H1 (cell line): ENCODE results near the gene ZNF609. TPM values are rescaled to one million over a fixed set of nuclear protein-coding genes. Genes with fewer than 3 reads are reported as not detected.

Experiments used
- CTCF ChIA-PET: fragments of 300-600 bp; sonication (Branson Sonifier 250); formaldehyde crosslinking; loops from one replicate; lab custom pipeline; 2021; ENCODE audit not compliant: partially characterized antibody; lab: Charles Lee
- POLR2A ChIA-PET: fragments of 300-600 bp; sonication (Branson Sonifier 250); formaldehyde crosslinking; loops from one replicate; lab custom pipeline; 2021; ENCODE audit warnings: inconsistent platforms; ENCODE audit not compliant: partially characterized antibody; lab: Charles Lee
- DNase-seq, 2 experiments: peaks; one replicate each; pipeline versions ENCODE4 v3.0.0 to v3.0.0-alpha.2; 2010 to 2022; ENCODE audit warnings: low spot score in 2 of 2, low read depth in 1 of 2, mixed read lengths in 1 of 2
- FAIRE-seq: peaks from 2 replicates; lab custom pipeline; 2011; peaks lifted over from hg19 to GRCh38; lab: Jason Lieb, UNC
- H2AFZ ChIP-seq: 2 replicates; pipeline ENCODE4 v1.8.1; 2012; ENCODE audit warnings: low read length, inconsistent platforms
- H2AK5ac ChIP-seq: 2 replicates; pipeline ENCODE4 v1.6.1; 2013; ENCODE audit warnings: low read depth, low read length
- H2BK120ac ChIP-seq: replicated peaks from 2 replicates; pipeline ENCODE3; 2013; ENCODE audit warnings: low read depth, low read length, inconsistent platforms
- H2BK12ac ChIP-seq: 2 replicates; pipeline ENCODE4 v1.6.1; 2013; ENCODE audit warnings: low read depth, low read length
- H2BK15ac ChIP-seq: 2 replicates; pipeline ENCODE4 v1.6.1; 2013; ENCODE audit warnings: low read length
- H2BK20ac ChIP-seq: 2 replicates; pipeline ENCODE4 v1.6.1; 2013; ENCODE audit warnings: low read length
- H2BK5ac ChIP-seq: 2 replicates; pipeline ENCODE4 v1.6.1; 2013; ENCODE audit warnings: low read depth, low read length
- H3K14ac ChIP-seq: 2 replicates; pipeline ENCODE4 v1.6.1; 2013; ENCODE audit warnings: inconsistent platforms; ENCODE audit not compliant: insufficient read length
- H3K18ac ChIP-seq: 2 replicates; pipeline ENCODE4 v1.6.1; 2013; ENCODE audit warnings: low read length; ENCODE audit errors: extremely low read depth
- H3K23ac ChIP-seq: 2 replicates; pipeline ENCODE4 v1.6.1; 2013; ENCODE audit warnings: inconsistent platforms; ENCODE audit not compliant: insufficient read length
- H3K23me2 ChIP-seq: 2 replicates; pipeline ENCODE4 v1.6.1; 2013; ENCODE audit warnings: low read depth, low read length
- H3K27ac ChIP-seq: 2 replicates; pipeline ENCODE4 v1.6.1; 2011; ENCODE audit warnings: low read depth, low read length, inconsistent platforms
- H3K27me3 ChIP-seq, 4 experiments: replicated peaks in 1 of 4; 1 replicate in 1 of 4; 2 replicates in 3 of 4; pipeline versions ENCODE4 v1.6.1 to v1.8.1; 2011 to 2013; ENCODE audit warnings: low read length in 3 of 4, mild to moderate bottlenecking in 3 of 4, inconsistent platforms in 2 of 4, mixed read lengths in 2 of 4, moderate library complexity in 1 of 4; ENCODE audit not compliant: control insufficient read depth in 3 of 4, insufficient read depth in 3 of 4; ENCODE audit errors: extremely low read depth in 1 of 4
- H3K36me3 ChIP-seq, 4 experiments: 2 replicates each; pipeline versions ENCODE4 v1.6.1 to v1.8.1; 2011 to 2013; ENCODE audit warnings: mild to moderate bottlenecking in 4 of 4, low read length in 3 of 4, moderate library complexity in 2 of 4, control low read depth in 1 of 4, inconsistent platforms in 1 of 4; ENCODE audit not compliant: insufficient read depth in 4 of 4, control insufficient read depth in 2 of 4
- H3K4ac ChIP-seq: replicated peaks from 2 replicates; pipeline ENCODE3; 2013; ENCODE audit warnings: low read length, low read depth, mixed read lengths, inconsistent platforms; ENCODE audit not compliant: insufficient read length
- H3K4me1 ChIP-seq, 4 experiments: replicated peaks in 1 of 4; 1 replicate in 1 of 4; 2 replicates in 3 of 4; pipeline versions ENCODE4 v1.6.1 to v1.8.1; 2011 to 2013; ENCODE audit warnings: low read length in 3 of 4, inconsistent platforms in 2 of 4, mixed read lengths in 1 of 4; ENCODE audit not compliant: insufficient read depth in 4 of 4, control insufficient read depth in 3 of 4
- H3K4me2 ChIP-seq, 2 experiments: 2 replicates each; pipeline versions ENCODE4 v1.6.1 to v1.8.1; 2011 to 2013; ENCODE audit warnings: low read depth in 2 of 2, low read length in 2 of 2, control low read depth in 1 of 2, inconsistent platforms in 1 of 2, mild to moderate bottlenecking in 1 of 2; ENCODE audit not compliant: insufficient read depth in 1 of 2
- H3K4me3 ChIP-seq, 4 experiments: fragments of 200-600, 300-600 bp in 1 of 4; sonication (generic), shearing (Covaris generic), sonication (Bioruptor Twin) in 1 of 4; 2 replicates each; pipeline versions ENCODE4 v1.5.1 to v1.8.1; 2011 to 2016; ENCODE audit warnings: low read length in 4 of 4, low read depth in 3 of 4, control low read depth in 2 of 4, inconsistent platforms in 2 of 4, mild to moderate bottlenecking in 2 of 4, mixed read lengths in 1 of 4, moderate library complexity in 1 of 4; ENCODE audit not compliant: insufficient read depth in 2 of 4; ENCODE audit errors: extremely low read depth in 1 of 4
- H3K56ac ChIP-seq: replicated peaks from 2 replicates; pipeline ENCODE3; 2013; ENCODE audit warnings: low read depth, mild to moderate bottlenecking, mixed read lengths, low read length, inconsistent platforms; ENCODE audit not compliant: insufficient read length
- H3K79me1 ChIP-seq: 2 replicates; pipeline ENCODE4 v1.6.1; 2013; ENCODE audit warnings: low read depth, low read length, control low read depth
- H3K79me2 ChIP-seq, 2 experiments: 2 replicates each; pipeline versions ENCODE4 v1.6.1 to v1.8.1; 2012 to 2013; ENCODE audit warnings: low read length in 2 of 2, mild to moderate bottlenecking in 2 of 2, inconsistent platforms in 1 of 2; ENCODE audit not compliant: insufficient read depth in 2 of 2, control insufficient read depth in 1 of 2
- H3K9ac ChIP-seq, 4 experiments: replicated peaks in 1 of 4; 1 replicate in 1 of 4; 2 replicates in 3 of 4; pipeline versions ENCODE4 v1.6.1 to v1.8.1; 2011 to 2013; ENCODE audit warnings: low read depth in 3 of 4, low read length in 3 of 4, control low read depth in 2 of 4, mild to moderate bottlenecking in 2 of 4, moderate library complexity in 2 of 4, inconsistent platforms in 1 of 4; ENCODE audit errors: extremely low read depth in 1 of 4
- H3K9me3 ChIP-seq, 2 experiments: 2 replicates each; pipeline versions ENCODE4 v1.6.1 to v1.8.1; 2012 to 2013; ENCODE audit warnings: mild to moderate bottlenecking in 2 of 2, moderate library complexity in 2 of 2, control low read depth in 1 of 2, inconsistent platforms in 1 of 2, low read depth in 1 of 2, low read length in 1 of 2, mixed read lengths in 1 of 2; ENCODE audit not compliant: insufficient read depth in 2 of 2
- H4K20me1 ChIP-seq, 2 experiments: replicated peaks in 1 of 2; 2 replicates each; pipeline versions ENCODE3 to v1.8.1; 2011 to 2013; ENCODE audit warnings: inconsistent platforms in 2 of 2, low read length in 2 of 2, mild to moderate bottlenecking in 1 of 2; ENCODE audit not compliant: insufficient read depth in 2 of 2, control insufficient read depth in 1 of 2
- H4K5ac ChIP-seq: 2 replicates; pipeline ENCODE4 v1.6.1; 2013; ENCODE audit warnings: low read length, low read depth, mixed read lengths, inconsistent platforms; ENCODE audit not compliant: insufficient read length
- H4K8ac ChIP-seq: 2 replicates; pipeline ENCODE4 v1.8.0; 2013; ENCODE audit warnings: mild to moderate bottlenecking, moderate library complexity, low read length, inconsistent platforms; ENCODE audit not compliant: insufficient read depth; ENCODE audit errors: extremely low read depth
- H4K91ac ChIP-seq: replicated peaks from 2 replicates; pipeline ENCODE3; 2013; ENCODE audit warnings: low read length, mixed read lengths, inconsistent platforms; ENCODE audit not compliant: insufficient read length
- CHD1 ChIP-seq: IDR thresholded peaks from 2 replicates; pipeline ENCODE4 v1.6.1; 2012; ENCODE audit warnings: low read depth, low read length, improper control_type of control experiment
- EGR1 ChIP-seq: IDR thresholded peaks from 2 replicates; pipeline ENCODE4 v1.6.1; 2011; ENCODE audit warnings: low read depth, low read length, borderline replicate concordance
- HDAC2 ChIP-seq, 2 experiments: fragments of 300-600 bp in 1 of 2; sonication (generic) in 1 of 2; IDR thresholded peaks; 2 replicates each; pipeline ENCODE4 v1.6.1; 2011 to 2012; ENCODE audit warnings: low read depth in 2 of 2, low read length in 2 of 2, mild to moderate bottlenecking in 2 of 2, moderate library complexity in 2 of 2, borderline replicate concordance in 1 of 2, inconsistent platforms in 1 of 2
- JUN ChIP-seq: IDR thresholded peaks from 2 replicates; pipeline ENCODE4 v1.6.1; 2011; ENCODE audit warnings: low read depth, mild to moderate bottlenecking, improper control_type of control experiment, low read length
- TBP ChIP-seq: IDR thresholded peaks from 2 replicates; pipeline ENCODE4 v1.6.1; 2011; ENCODE audit warnings: low read depth, low read length, improper control_type of control experiment
- TEAD4 ChIP-seq: IDR thresholded peaks from 2 replicates; pipeline ENCODE4 v1.6.1; 2012; ENCODE audit warnings: low read depth, low read length, inconsistent platforms, mixed read lengths
- WGBS, 2 experiments: shearing (Covaris generic) in 1 of 2; methylation state at CpG; one replicate each; pipeline versions ENCODE4 v1.1.6 to v1.1.7; 2013 to 2015; ENCODE audit warnings: low lambda C conversion rate in 2 of 2, mixed read lengths in 2 of 2, inconsistent platforms in 1 of 2, low coverage in 1 of 2, missing lambda C conversion rate in 1 of 2; ENCODE audit not compliant: insufficient replicate concordance in 2 of 2, insufficient coverage in 1 of 2, insufficient read length in 1 of 2; ENCODE audit errors: extremely low coverage in 1 of 2, missing lambda C conversion rate in 1 of 2; 5-methylcytosine and 5-hydroxymethylcytosine counted together
- polyA plus RNA-seq, 7 experiments: library from polyadenylated mRNA; depleted of rRNA in 3 of 7; stranded (reverse) in 5 of 7; unstranded in 2 of 7; fragments of >200 nt in 5 of 7; fragments of 200-250 nt in 2 of 7; gene quantifications; 1 replicate in 5 of 7; 2 replicates in 1 of 7; 4 replicates in 1 of 7; pipeline versions ENCODE4 v1.2.1 to v1.2.3, GENCODE V29; 2011 to 2013; ENCODE audit warnings: missing spikeins in 2 of 7, mixed read lengths in 2 of 7
- total RNA-seq: library from RNA; stranded (reverse); fragmentation: NEBNext Ultra II Directional; extraction: Animal tissue kit (Norgen Biotek cat#: 25700); gene quantifications from 2 replicates; pipeline ENCODE4 v1.2.1, GENCODE V29; 2021
- TF ChIP-seq, protein P1 (sequence below), 3 experiments: IDR thresholded peaks; 1 replicate in 2 of 3; 2 replicates in 1 of 3; pipeline versions ENCODE4 v1.5.1 to v1.6.1; 2011; ENCODE audit warnings: low read length in 3 of 3, mild to moderate bottlenecking in 3 of 3, inconsistent platforms in 2 of 3, low read depth in 1 of 3, moderate library complexity in 1 of 3; ENCODE audit not compliant: insufficient read depth in 1 of 3; ENCODE audit errors: control extremely low read depth in 1 of 3
- TF ChIP-seq, protein P2 (sequence below): IDR thresholded peaks from 2 replicates; pipeline ENCODE4 v1.6.1; 2011; ENCODE audit warnings: low read depth, mild to moderate bottlenecking, low read length; ENCODE audit not compliant: insufficient read depth

The ZNF609 gene
- total and polyA plus RNA-seq, 2 of the 8 experiments (the other 6 are each of a cell fraction or from before 2014, with no cell fraction given): 15.5 to 47.8 TPM

DNA sequence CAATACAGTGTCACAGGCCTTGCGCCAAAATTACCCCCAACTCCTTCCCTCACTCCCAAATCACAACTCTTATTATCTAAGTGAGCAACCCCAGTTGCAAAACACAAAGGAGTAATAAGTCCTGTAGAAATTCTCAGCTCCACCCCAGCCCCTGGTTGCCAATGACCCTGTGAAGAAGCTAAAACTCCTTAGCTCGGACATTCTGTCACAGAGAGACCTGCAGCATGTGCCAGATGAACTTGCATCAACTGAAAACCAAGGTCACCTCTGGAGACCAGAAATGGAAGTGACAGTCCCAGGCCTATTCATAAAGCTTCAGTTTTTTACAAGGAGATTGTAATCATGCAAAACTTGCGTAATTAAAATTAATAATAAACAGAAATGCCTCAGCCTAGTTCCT lies 259.8 kb downstream of the ZNF609 start:
- no peak overlapping the region for H3K56ac ChIP-seq
- H2BK12ac ChIP-seq: no peak overlapping the region
- POLR2A ChIA-PET: interaction anchor here (0.5 to 59.2 kb wide), 3 partner anchors 22 to 311 kb away, joined by 3 to 1192 read pairs (median 3); no protein-coding TSS in a partner anchor
- H3K79me1 ChIP-seq: peaks cover 2% of the 10 kb centered on the region; the same call in 1 of the 2 replicates
- no peaks in the 10 kb centered on the region for H3K9me3 ChIP-seq
- no peak overlapping the region for H4K91ac ChIP-seq
- no peak overlapping the region for H2BK5ac ChIP-seq
- H3K4me1 ChIP-seq: no peaks in the 10 kb centered on the region
- H3K14ac ChIP-seq: no peak overlapping the region
- peaks cover 0 to 37% of the 10 kb centered on the region in 2 experiments; a peak in 2 of 4 replicates for H3K79me2 ChIP-seq
- H3K18ac ChIP-seq: no peak overlapping the region
- 96% methylated on average over 3 of the region's 3 CpGs; no CpG with 5 or more reads in 1 of the 2 experiments for WGBS, 2 experiments
- no peak overlapping the region for H2AFZ ChIP-seq
- H3K23ac ChIP-seq: no peak overlapping the region
- peaks cover 11 to 44% (median 33%) of the 10 kb centered on the region in 4 experiments for H3K36me3 ChIP-seq
- H2BK20ac ChIP-seq: no peak overlapping the region
- TF ChIP-seq, protein P1, sequence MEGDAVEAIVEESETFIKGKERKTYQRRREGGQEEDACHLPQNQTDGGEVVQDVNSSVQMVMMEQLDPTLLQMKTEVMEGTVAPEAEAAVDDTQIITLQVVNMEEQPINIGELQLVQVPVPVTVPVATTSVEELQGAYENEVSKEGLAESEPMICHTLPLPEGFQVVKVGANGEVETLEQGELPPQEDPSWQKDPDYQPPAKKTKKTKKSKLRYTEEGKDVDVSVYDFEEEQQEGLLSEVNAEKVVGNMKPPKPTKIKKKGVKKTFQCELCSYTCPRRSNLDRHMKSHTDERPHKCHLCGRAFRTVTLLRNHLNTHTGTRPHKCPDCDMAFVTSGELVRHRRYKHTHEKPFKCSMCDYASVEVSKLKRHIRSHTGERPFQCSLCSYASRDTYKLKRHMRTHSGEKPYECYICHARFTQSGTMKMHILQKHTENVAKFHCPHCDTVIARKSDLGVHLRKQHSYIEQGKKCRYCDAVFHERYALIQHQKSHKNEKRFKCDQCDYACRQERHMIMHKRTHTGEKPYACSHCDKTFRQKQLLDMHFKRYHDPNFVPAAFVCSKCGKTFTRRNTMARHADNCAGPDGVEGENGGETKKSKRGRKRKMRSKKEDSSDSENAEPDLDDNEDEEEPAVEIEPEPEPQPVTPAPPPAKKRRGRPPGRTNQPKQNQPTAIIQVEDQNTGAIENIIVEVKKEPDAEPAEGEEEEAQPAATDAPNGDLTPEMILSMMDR (IDR thresholded peaks at IDR 0.05; ENCODE audit: control extremely low read depth in 1 of 3, insufficient read depth in 1 of 3, low read depth in 1 of 3, low read length in 3 of 3): no peak
- no peak for TF ChIP-seq JUN
- no peak for TF ChIP-seq EGR1
- no peak for TF ChIP-seq CHD1
- no peak for TF ChIP-seq TBP
- no peak for TF ChIP-seq HDAC2 (IDR thresholded peaks at IDR 0.05; ENCODE audit: borderline replicate concordance in 1 of 2, low read depth in 2 of 2, low read length in 2 of 2)
- no peak for TF ChIP-seq TEAD4
- TF ChIP-seq, protein P2, sequence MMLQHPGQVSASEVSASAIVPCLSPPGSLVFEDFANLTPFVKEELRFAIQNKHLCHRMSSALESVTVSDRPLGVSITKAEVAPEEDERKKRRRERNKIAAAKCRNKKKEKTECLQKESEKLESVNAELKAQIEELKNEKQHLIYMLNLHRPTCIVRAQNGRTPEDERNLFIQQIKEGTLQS: no peak
- CTCF ChIA-PET: interaction anchor here (0.6 to 15.6 kb wide), 7 partner anchors 8 to 198 kb away, joined by 3 to 262 read pairs (median 7); no protein-coding TSS in a partner anchor
- no peaks in the 10 kb centered on the region for H3K23me2 ChIP-seq
- FAIRE-seq (no peak), DNase-seq (no peak)
- no peak overlapping the region for H2AK5ac ChIP-seq
- no peak overlapping the region for H4K5ac ChIP-seq
- no peak overlapping the region for H3K4me2 ChIP-seq
- no peak overlapping the region for H2BK15ac ChIP-seq
- H3K9ac ChIP-seq: no peak overlapping the region
- H3K27me3 ChIP-seq: no peaks in the 10 kb centered on the region
- H3K4me3 ChIP-seq: no peak overlapping the region
- no peak overlapping the region for H4K8ac ChIP-seq
- H3K27ac ChIP-seq: no peak overlapping the region
- peaks cover 2 to 11% of the 10 kb centered on the region in 2 experiments for H4K20me1 ChIP-seq
- H2BK120ac ChIP-seq: no peak overlapping the region
- H3K4ac ChIP-seq: no peak overlapping the region
